Fibroblast of pulmonary artery (primary cell): ENCODE data around the gene PGA4.

ENCODE experiments used
- DNase-seq: peaks from one replicate; pipeline ENCODE4 v3.0.0-alpha.2; 2010; ENCODE audit warnings: low read depth
- H3K4me3 ChIP-seq: replicated peaks from 2 replicates; pipeline ENCODE4 v1.5.1; 2011; ENCODE audit warnings: low read depth, mild to moderate bottlenecking, control low read depth, low read length, moderate library complexity
- CTCF ChIP-seq: IDR thresholded peaks from 2 replicates; pipeline ENCODE4 v1.5.1; 2011; ENCODE audit warnings: mild to moderate bottlenecking, control low read depth, low read length, inconsistent platforms; ENCODE audit errors: missing control alignments

Gene PGA4

GRCh38 chr11:61280883-61281580 is 58.9 kb downstream of the PGA4 start:
- no peak for TF ChIP-seq CTCF

More at GRCh38 chr11:61280883-61281580, 58.9 kb downstream of the PGA4 start:
- no peak overlapping the region for H3K4me3 ChIP-seq
- no peak for DNase-seq
